Stomach (tissue), 9 donors: Measurements from ENCODE around the gene LSM3. TPM values are rescaled to one million over a fixed set of nuclear protein-coding genes. Genes with fewer than 3 reads are reported as not detected.

Experiments
- DNase-seq, 2 donors: peaks; one replicate each; pipeline versions ENCODE4 v3.0.0 to v3.0.0-alpha.2; 2013 to 2019
- H3K27ac ChIP-seq, 5 donors: fragments of 200-600 bp in 4 of 5; sonication (generic) in 4 of 5; one replicate each; pipeline ENCODE4 v1.5.1; 2013 to 2019; ENCODE audit warnings: mild to moderate bottlenecking in 1 of 5, moderate library complexity in 1 of 5
- H3K27me3 ChIP-seq, 3 donors: fragments of 200-600 bp; sonication (generic); one replicate each; pipeline ENCODE4 v1.5.1; 2017 to 2019; ENCODE audit warnings: mixed run types in 1 of 3
- H3K36me3 ChIP-seq, 4 donors: fragments of 200-600 bp; sonication (generic); 1 replicate in 3 of 4; 2 replicates in 1 of 4; pipeline ENCODE4 v1.5.1; 2016 to 2019
- H3K4me1 ChIP-seq, 4 donors: fragments of 200-600 bp; sonication (generic); one replicate each; pipeline ENCODE4 v1.5.1; 2016 to 2019
- H3K4me3 ChIP-seq, 4 donors: fragments of 200-600 bp; sonication (generic) in 3 of 4; one replicate each; pipeline ENCODE4 v1.5.1; 2016 to 2019; ENCODE audit warnings: mild to moderate bottlenecking in 1 of 4
- H3K9me3 ChIP-seq, 4 donors: fragments of 200-600 bp; sonication (generic); one replicate each; pipeline ENCODE4 v1.5.1; 2016 to 2019
- CTCF ChIP-seq, 7 experiments: fragments of 450-650 bp in 4 of 7; fragments of 200-600 bp in 3 of 7; sonication (generic) in 3 of 7; IDR thresholded peaks; one replicate each; pipeline ENCODE4 v1.5.1; 2016 to 2019; ENCODE audit warnings: antibody characterized with exemption in 7 of 7, control low read depth in 2 of 7, mild to moderate bottlenecking in 1 of 7
- EP300 ChIP-seq: sonication (generic); formaldehyde crosslinking; IDR thresholded peaks from one replicate; pipeline ENCODE4 v1.6.1; 2017; ENCODE audit warnings: antibody characterized with exemption
- POLR2A ChIP-seq, 4 donors: fragments of 450-650 bp; IDR thresholded peaks; one replicate each; pipeline ENCODE4 v1.6.1; 2016; ENCODE audit warnings: antibody characterized with exemption in 4 of 4, control low read depth in 2 of 4, mild to moderate bottlenecking in 1 of 4, moderate library complexity in 1 of 4
- POLR2AphosphoS5 ChIP-seq, 3 donors: sonication (generic); formaldehyde crosslinking; IDR thresholded peaks; one replicate each; pipeline ENCODE4 v1.6.1; 2016; ENCODE audit warnings: antibody characterized with exemption in 3 of 3
- WGBS, 5 donors: extraction: QIAGEN DNeasy Blood & Tissue Kit in 3 of 5; methylation state at CpG; one replicate each; pipeline versions ENCODE4 v1.1.5 to v1.1.7; 2013 to 2018; 5-methylcytosine and 5-hydroxymethylcytosine counted together
- intact Hi-C: fragments of 100-400 bp; cut with DNase I; formaldehyde crosslinking; loops from one replicate; pipeline ENCODE4 v1.15.1; 2023; ENCODE audit warnings: low total_unique reads
- polyA plus RNA-seq, 3 donors: library from polyadenylated mRNA; stranded (reverse); fragments of 200-250 nt; gene quantifications; one replicate each; pipeline ENCODE4 v1.2.3, GENCODE V29; 2013
- total RNA-seq, 5 donors: library from RNA; depleted of rRNA; stranded (reverse); fragments of >200 nt; gene quantifications; one replicate each; pipeline versions ENCODE4 v1.1.0 to v1.2.3, GENCODE V29; 2014 to 2016
- donor health status: healthy with polysubstance abuse.
- donor health status: Bipolar disorder and iron deficiency.
- donor health status: healthy.

The LSM3 gene
- total and polyA plus RNA-seq, 8 donors, result 2.2 to 15.0 (median 11.0) TPM

- H3K4me3 ChIP-seq, result no peak overlapping the region
- intact Hi-C loops, result no loop called here
- TF ChIP-seq CTCF (IDR thresholded peaks at IDR 0.05) (no peak), EP300 (no peak), POLR2A (IDR thresholded peaks at IDR 0.05) (no peak), POLR2AphosphoS5 (IDR thresholded peaks at IDR 0.05) (no peak)
- peaks cover 0 to 12% (median 8%) of the 10 kb centered on the region in 4 donors for H3K9me3 ChIP-seq
- no peaks in the 10 kb centered on the region for H3K27me3 ChIP-seq
- no peak for DNase-seq
- H3K4me1 ChIP-seq, result no peaks in the 10 kb centered on the region
- peaks cover 55 to 100% (median 97%) of the 10 kb centered on the region in 4 donors for H3K36me3 ChIP-seq
- H3K27ac ChIP-seq, result no peak overlapping the region
- 91 to 97% (median 95%) methylated on average over 13 of the region's 13 CpGs for WGBS, 5 donors
Observed at GRCh38 chr3:14156843-14157561, 21.6 kb upstream of the LSM3 start.

GRCh38 chr3:14157951-14158350 lies 20.7 kb upstream of the LSM3 start:
- Histone ChIP-seq H3K27me3 (no peaks in the 10 kb centered on the region), H3K4me1 (no peaks in the 10 kb centered on the region), H3K9me3 (peaks cover 0 to 16% (median 10%) of the 10 kb centered on the region in 4 donors), H3K27ac (no peak overlapping the region), H3K36me3 (peaks cover 58 to 100% (median 97%) of the 10 kb centered on the region in 4 donors), H3K4me3 (no peak overlapping the region)
- no peak for DNase-seq
- intact Hi-C loops, result no loop called here
- 94 to 98% (median 97%) methylated on average over 9 of the region's 9 CpGs for WGBS, 5 donors
- TF ChIP-seq CTCF (IDR thresholded peaks at IDR 0.05) (no peak), POLR2AphosphoS5 (IDR thresholded peaks at IDR 0.05) (no peak), EP300 (no peak), POLR2A (IDR thresholded peaks at IDR 0.05) (no peak)

GRCh38 chr3:14158370-14158769 lies 20.2 kb upstream of the LSM3 start:
- H3K36me3 ChIP-seq, result peaks cover 63 to 100% (median 97%) of the 10 kb centered on the region in 4 donors
- DNase-seq, result no peak

GRCh38 chr3:14159426-14159825 lies 19.2 kb upstream of the LSM3 start:
- H3K27ac ChIP-seq, result no peak overlapping the region
- H3K4me1 ChIP-seq, result no peaks in the 10 kb centered on the region
- H3K9me3 ChIP-seq, result peaks cover 0 to 16% (median 10%) of the 10 kb centered on the region in 4 donors
- H3K36me3 ChIP-seq, result peaks cover 73 to 100% (median 97%) of the 10 kb centered on the region in 4 donors
- TF ChIP-seq POLR2A (IDR thresholded peaks at IDR 0.05) (no peak), EP300 (no peak), POLR2AphosphoS5 (IDR thresholded peaks at IDR 0.05) (no peak), CTCF (IDR thresholded peaks at IDR 0.05) (no peak)
- H3K4me3 ChIP-seq, result no peak overlapping the region
- H3K27me3 ChIP-seq, result no peaks in the 10 kb centered on the region
- DNase-seq, result no peak
- intact Hi-C loops, result no loop called here
- WGBS, 5 donors, result 94 to 98% (median 97%) methylated on average over 8 of the region's 8 CpGs

More at GRCh38 chr3:14158370-14158769, 20.2 kb upstream of the LSM3 start:
- Histone ChIP-seq H3K4me3 (no peak overlapping the region), H3K27ac (no peak overlapping the region), H3K9me3 (peaks cover 0 to 16% (median 10%) of the 10 kb centered on the region in 4 donors), H3K27me3 (no peaks in the 10 kb centered on the region), H3K4me1 (no peaks in the 10 kb centered on the region)
- TF ChIP-seq POLR2A (IDR thresholded peaks at IDR 0.05), result no peak
- no peak for TF ChIP-seq EP300
- TF ChIP-seq POLR2AphosphoS5 (IDR thresholded peaks at IDR 0.05), result no peak
- TF ChIP-seq CTCF (IDR thresholded peaks at IDR 0.05), result no peak
- WGBS, 5 donors, result 94 to 99% (median 96%) methylated on average over 13 to 14 of the region's 14 CpGs
- intact Hi-C loops, result no loop called here
